ENCODE data around the gene TUT4.

GRCh38 chr1:52554267-52554640 is 1.4 kb upstream of the TUT4 start:
- TF ChIP-seq POLR2AphosphoS5 (IDR thresholded peaks at IDR 0.05): no peak
- no peak for TF ChIP-seq CTCF (IDR thresholded peaks at IDR 0.05)
- TF ChIP-seq POLR2A (IDR thresholded peaks at IDR 0.05): no peak
